Pancreas (tissue), 10 donors: Measurements from ENCODE around the gene GLI3. TPM values are rescaled to one million over a fixed set of nuclear protein-coding genes. Genes with fewer than 3 reads are reported as not detected.

Experiments used
- ATAC-seq, 4 donors: fragments of 200-7000 bp; cut with Tn5 transposase; one replicate each; pipeline versions ENCODE4 v1.8.0 to v1.9.1; 2020; ENCODE audit warnings: mild to moderate bottlenecking in 4 of 4, moderate library complexity in 4 of 4
- DNase-seq, 6 donors: peaks; one replicate each; pipeline ENCODE4 v3.0.0-alpha.2; 2020
- FAIRE-seq: peaks from 2 replicates; lab custom pipeline; 2012; peaks lifted over from hg19 to GRCh38; lab: Jason Lieb, UNC
- H3K27ac ChIP-seq, 4 donors: fragments of 200-600 bp; sonication (generic); 1 replicate in 3 of 4; 2 replicates in 1 of 4; pipeline versions ENCODE4 v1.5.0 to v1.8.0; 2020
- H3K27me3 ChIP-seq, 4 donors: fragments of 200-600 bp; one replicate each; pipeline ENCODE4 v1.8.0; 2021
- H3K36me3 ChIP-seq, 3 donors: fragments of 200-600 bp; sonication (generic) in 1 of 3; one replicate each; pipeline versions ENCODE4 v1.5.0 to v1.8.0; 2020 to 2021
- H3K4me1 ChIP-seq, 3 donors: fragments of 200-600 bp; one replicate each; pipeline ENCODE4 v1.8.0; 2021
- H3K4me3 ChIP-seq, 4 donors: fragments of 200-600 bp; sonication (generic) in 2 of 4; one replicate each; pipeline versions ENCODE4 v1.5.0 to v1.8.0; 2020 to 2021
- H3K9me3 ChIP-seq, 4 donors: fragments of 200-600 bp; one replicate each; pipeline ENCODE4 v1.8.0; 2021
- WGBS, 2 donors: extraction: QIAGEN DNeasy Blood & Tissue Kit; methylation state at CpG; one replicate each; pipeline ENCODE4 v1.1.7; 2013; 5-methylcytosine and 5-hydroxymethylcytosine counted together
- intact Hi-C, 3 donors: fragments of 100-400 bp; cut with DNase I; formaldehyde crosslinking; loops; one replicate each; pipeline versions ENCODE4 v1.11.1 to v1.14.2; 2022
- polyA plus RNA-seq, 2 donors: library from polyadenylated mRNA; stranded (reverse); fragments of 200-250 nt; gene quantifications; one replicate each; pipeline ENCODE4 v1.2.3, GENCODE V29; 2013
- total RNA-seq, 6 donors: library from RNA; stranded (reverse); fragmentation: NEBNext Ultra II Directional in 4 of 6; extraction: Animal tissue kit (Norgen Biotek cat#: 25700) in 4 of 6; gene quantifications; one replicate each; pipeline versions ENCODE4 v1.2.1 to v1.2.4, GENCODE V29; 2021 to 2023
- TF ChIP-seq, protein P1 (sequence below), 4 donors: fragments of 200-600 bp; sonication (generic) in 3 of 4; IDR thresholded peaks; one replicate each; pipeline versions ENCODE4 v1.5.0 to v1.8.0; 2021; ENCODE audit warnings: antibody characterized with exemption in 4 of 4
- donor health status: healthy with polysubstance abuse.
- donor health status: DM: no; HTN: no; CAD: no; lungs with moderate emphysema.
- donor health status: DM: no; HTN: no; CAD: no.
- donor health status: control.
- donor health status: control.
- donor health status: Bipolar disorder and iron deficiency.
- donor health status: DM: yes; HTN: yes; CAD: no.
- donor health status: DM: no; HTN: no; CAD: no.
- donor health status: DM: no; HTN: no; CAD: no.
- donor health status: DM: yes; HTN: yes; CAD: no.

Gene GLI3
- total and polyA plus RNA-seq, 8 donors, result 0.38 to 6.2 (median 1.4) TPM

DNA sequence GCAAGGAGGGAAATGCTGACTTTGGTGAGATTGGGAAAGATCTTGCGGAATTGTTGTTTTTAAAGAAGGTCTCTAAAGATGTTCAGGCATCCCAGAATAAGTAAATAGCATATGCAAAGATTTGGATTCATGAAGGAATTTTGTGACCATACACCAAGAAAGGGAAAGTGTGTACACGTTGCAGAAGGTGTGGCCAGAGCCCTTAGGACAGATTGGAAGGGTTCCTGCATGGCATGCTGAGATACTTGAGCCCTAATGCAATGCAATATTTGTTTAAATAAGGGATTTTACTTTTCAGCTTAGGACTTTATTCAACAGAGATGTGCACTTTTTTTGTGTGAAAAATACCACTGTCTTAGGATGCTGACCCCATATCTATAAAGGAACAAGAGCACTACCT is 314.6 kb downstream of the GLI3 start:
- H3K27me3 ChIP-seq, result no peaks in the 10 kb centered on the region
- no peaks in the 10 kb centered on the region for H3K9me3 ChIP-seq
- no peak for DNase-seq
- intact Hi-C loops, result no loop called here
- H3K27ac ChIP-seq, result no peak overlapping the region
- H3K4me1 ChIP-seq, result no peaks in the 10 kb centered on the region
- H3K4me3 ChIP-seq, result no peak overlapping the region
- no peak for ATAC-seq
- 56 to 61% methylated on average over 2 of the region's 2 CpGs for WGBS, 2 donors
- no peaks in the 10 kb centered on the region for H3K36me3 ChIP-seq
- TF ChIP-seq, protein P1, sequence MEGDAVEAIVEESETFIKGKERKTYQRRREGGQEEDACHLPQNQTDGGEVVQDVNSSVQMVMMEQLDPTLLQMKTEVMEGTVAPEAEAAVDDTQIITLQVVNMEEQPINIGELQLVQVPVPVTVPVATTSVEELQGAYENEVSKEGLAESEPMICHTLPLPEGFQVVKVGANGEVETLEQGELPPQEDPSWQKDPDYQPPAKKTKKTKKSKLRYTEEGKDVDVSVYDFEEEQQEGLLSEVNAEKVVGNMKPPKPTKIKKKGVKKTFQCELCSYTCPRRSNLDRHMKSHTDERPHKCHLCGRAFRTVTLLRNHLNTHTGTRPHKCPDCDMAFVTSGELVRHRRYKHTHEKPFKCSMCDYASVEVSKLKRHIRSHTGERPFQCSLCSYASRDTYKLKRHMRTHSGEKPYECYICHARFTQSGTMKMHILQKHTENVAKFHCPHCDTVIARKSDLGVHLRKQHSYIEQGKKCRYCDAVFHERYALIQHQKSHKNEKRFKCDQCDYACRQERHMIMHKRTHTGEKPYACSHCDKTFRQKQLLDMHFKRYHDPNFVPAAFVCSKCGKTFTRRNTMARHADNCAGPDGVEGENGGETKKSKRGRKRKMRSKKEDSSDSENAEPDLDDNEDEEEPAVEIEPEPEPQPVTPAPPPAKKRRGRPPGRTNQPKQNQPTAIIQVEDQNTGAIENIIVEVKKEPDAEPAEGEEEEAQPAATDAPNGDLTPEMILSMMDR (IDR thresholded peaks at IDR 0.05), result no peak
- FAIRE-seq, result no peak

DNA sequence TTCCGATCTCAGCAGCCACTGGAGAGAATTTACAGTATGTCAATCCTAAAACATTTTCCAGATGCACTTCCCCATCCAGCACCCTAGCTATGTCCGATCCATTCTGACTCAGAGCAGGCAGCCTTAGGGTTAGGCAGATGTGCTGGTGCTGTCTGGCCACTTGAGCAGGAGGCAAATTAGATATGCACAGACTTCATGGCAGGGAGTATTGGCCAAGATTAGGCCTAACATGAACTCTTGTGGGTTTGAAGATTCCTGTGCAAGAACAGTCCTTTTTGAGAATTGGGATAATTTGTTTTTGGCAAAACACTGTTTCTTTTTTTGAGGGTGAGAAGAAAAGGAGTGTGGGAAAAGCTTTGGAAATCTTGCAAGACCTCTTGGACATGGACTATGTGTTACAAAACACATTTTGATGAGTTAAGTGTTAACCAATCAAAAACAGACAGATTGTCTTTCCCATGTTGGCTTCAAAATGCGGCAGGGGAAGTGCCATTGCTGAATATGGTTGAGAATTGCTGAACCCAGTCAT is 315.5 kb downstream of the GLI3 start:
- FAIRE-seq (no peak), DNase-seq (no peak), ATAC-seq (peak in 3 of 4 donors; percentile 30 to 68 (median 32))
- intact Hi-C loops, result no loop called here
- Histone ChIP-seq H3K4me1 (no peaks in the 10 kb centered on the region), H3K27ac (no peak overlapping the region), H3K9me3 (no peaks in the 10 kb centered on the region), H3K4me3 (no peak overlapping the region), H3K36me3 (no peaks in the 10 kb centered on the region), H3K27me3 (no peaks in the 10 kb centered on the region)
- TF ChIP-seq, protein P1 (IDR thresholded peaks at IDR 0.05), result no peak
- WGBS, 2 donors, result 59 to 68% methylated on average over 3 of the region's 3 CpGs

- Histone ChIP-seq H3K4me3 (no peak overlapping the region), H3K36me3 (no peaks in the 10 kb centered on the region), H3K4me1 (no peaks in the 10 kb centered on the region), H3K9me3 (no peaks in the 10 kb centered on the region), H3K27ac (no peak overlapping the region), H3K27me3 (no peaks in the 10 kb centered on the region)
- DNase-seq (no peak), ATAC-seq (no peak), FAIRE-seq (no peak)
- TF ChIP-seq, protein P1 (IDR thresholded peaks at IDR 0.05), result no peak
- 59 to 73% methylated on average over 5 of the region's 5 CpGs for WGBS, 2 donors
- intact Hi-C loops, result no loop called here
These were observed 318.4 kb downstream of the GLI3 start for GRCh38 chr7:41918597-41918996.

DNA sequence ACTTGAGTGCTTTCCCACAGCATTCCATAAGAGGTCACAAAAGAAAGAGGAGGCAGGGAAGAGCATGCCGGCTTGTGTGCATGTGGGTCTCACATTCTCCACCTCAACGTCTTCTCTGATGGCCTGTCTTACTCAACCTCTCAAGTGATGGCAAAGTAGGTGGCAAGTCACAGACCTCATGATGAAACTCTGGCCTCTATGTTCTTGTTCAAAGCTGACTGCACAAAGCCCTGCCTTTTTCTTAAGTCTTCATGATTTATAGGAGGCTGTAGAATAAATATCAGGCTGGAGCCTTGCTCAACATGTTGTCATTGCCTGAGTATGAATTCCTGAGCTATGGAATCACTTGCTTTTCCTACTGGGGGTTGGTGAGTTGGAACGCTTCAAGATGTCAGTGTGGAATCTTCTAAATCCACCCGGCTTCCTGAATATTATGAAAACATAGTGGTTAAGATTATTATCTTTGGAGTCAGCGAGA is 320.5 kb downstream of the GLI3 start:
- no peaks in the 10 kb centered on the region for H3K4me1 ChIP-seq
- FAIRE-seq, result no peak
- DNase-seq, result no peak
- WGBS, 2 donors, result 54 to 66% methylated on average over 5 of the region's 5 CpGs
- H3K27me3 ChIP-seq, result no peaks in the 10 kb centered on the region
- no peaks in the 10 kb centered on the region for H3K36me3 ChIP-seq
- H3K9me3 ChIP-seq, result no peaks in the 10 kb centered on the region
- no peak overlapping the region for H3K4me3 ChIP-seq
- intact Hi-C loops, result no loop called here
- no peak overlapping the region for H3K27ac ChIP-seq
- ATAC-seq, result peak in 3 of 4 donors; percentile 24 to 63 (median 61)
- TF ChIP-seq, protein P1 (IDR thresholded peaks at IDR 0.05), result no peak

DNA sequence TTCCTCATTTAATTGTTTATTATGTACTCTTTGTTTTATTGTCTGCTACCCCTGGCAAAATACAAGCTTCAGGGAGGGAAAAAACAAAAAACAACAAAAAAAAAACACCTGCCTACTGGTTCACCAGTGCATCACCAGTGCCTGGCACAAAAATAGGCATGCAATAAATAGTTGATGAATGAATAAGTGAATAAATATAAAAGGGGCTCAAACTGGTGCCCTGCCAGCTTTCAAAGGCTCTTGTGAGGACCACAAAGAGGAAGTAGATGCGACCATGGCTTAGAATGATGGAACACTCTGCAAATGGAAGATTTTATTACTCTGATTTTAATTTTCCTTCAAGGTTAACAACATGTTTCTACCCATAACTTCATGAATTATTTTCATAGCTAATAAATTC is 321.1 kb downstream of the GLI3 start:
- WGBS, 2 donors, result 47 to 61% methylated on average over 1 of the region's 1 CpG
- Histone ChIP-seq H3K27ac (no peak overlapping the region), H3K36me3 (no peaks in the 10 kb centered on the region), H3K4me3 (no peak overlapping the region), H3K9me3 (no peaks in the 10 kb centered on the region), H3K27me3 (no peaks in the 10 kb centered on the region), H3K4me1 (no peaks in the 10 kb centered on the region)
- no peak for ATAC-seq
- TF ChIP-seq, protein P1 (IDR thresholded peaks at IDR 0.05), result no peak
- intact Hi-C loops, result no loop called here
- no peak for FAIRE-seq
- no peak for DNase-seq
